ENCODE data around the gene IRF2.
A peak's percentile ranks its signal among the peaks of the same experiment; 100 is the strongest.

The IRF2 gene

DNA sequence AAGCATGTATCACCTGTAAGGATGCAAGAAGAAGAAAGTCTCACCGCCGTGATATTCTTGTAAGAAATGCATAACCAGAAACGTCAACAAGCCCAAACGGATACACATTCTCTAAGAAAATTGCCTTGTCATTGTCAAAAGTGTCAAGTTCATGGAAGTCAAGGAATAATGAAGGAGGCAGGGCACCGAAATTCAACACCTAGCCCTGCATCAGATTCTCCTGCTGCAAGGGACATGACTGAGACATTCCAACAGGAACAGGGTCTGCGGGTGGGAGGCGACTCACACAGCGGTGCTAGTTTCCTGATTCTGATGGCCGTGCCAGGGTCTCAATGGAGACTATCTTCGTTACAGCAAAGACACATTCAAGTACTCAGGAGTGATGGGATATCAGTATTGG, 26.7 kb downstream of the IRF2 start:
- Mint-ChIP-seq H3K9me3 (no peaks in the 10 kb centered on the region), H3K36me3 (peaks cover 32% of the 10 kb centered on the region), H3K27ac (peak overlapping the region; percentile 90), H3K4me1 (peaks cover 90% of the 10 kb centered on the region), H3K4me3 (peak overlapping the region; percentile 77)
- DNase-seq (ENCODE audit: low spot score in 2 of 2) (no peak), ATAC-seq (no peak)

DNA sequence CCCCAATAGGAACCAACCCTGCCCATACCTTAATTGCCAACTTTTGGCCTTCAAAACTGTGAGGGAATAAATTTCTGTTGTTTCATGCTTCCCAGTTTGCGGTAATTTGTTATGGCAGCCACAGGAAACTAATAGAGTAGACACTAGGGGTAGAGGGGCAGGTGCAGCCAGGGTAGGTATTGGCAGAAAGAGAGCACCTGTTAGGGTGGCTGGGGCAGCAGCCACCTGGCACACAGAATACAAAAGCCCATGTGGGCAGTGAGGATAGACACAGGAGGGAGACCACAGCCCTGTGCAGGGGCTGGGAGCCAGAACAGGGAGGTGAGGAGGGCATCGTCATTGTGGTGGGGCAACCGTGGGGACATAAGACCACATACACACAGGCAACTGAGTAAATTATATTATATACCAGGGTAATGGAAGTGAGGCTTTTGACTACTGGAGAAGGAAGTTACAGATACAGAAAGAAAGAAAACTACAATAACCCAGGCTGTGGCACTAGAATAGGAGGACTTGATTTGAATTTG, 28.2 kb downstream of the IRF2 start:
- peaks cover 28% of the 10 kb centered on the region for H3K36me3 Mint-ChIP-seq
- H3K9me3 Mint-ChIP-seq = no peaks in the 10 kb centered on the region
- no peak for DNase-seq (ENCODE audit: low spot score in 2 of 2)
- no peak overlapping the region for H3K4me3 Mint-ChIP-seq
- H3K27ac Mint-ChIP-seq = peak overlapping the region; percentile 73
- no peak for ATAC-seq
- H3K4me1 Mint-ChIP-seq = peaks cover 90% of the 10 kb centered on the region

DNA sequence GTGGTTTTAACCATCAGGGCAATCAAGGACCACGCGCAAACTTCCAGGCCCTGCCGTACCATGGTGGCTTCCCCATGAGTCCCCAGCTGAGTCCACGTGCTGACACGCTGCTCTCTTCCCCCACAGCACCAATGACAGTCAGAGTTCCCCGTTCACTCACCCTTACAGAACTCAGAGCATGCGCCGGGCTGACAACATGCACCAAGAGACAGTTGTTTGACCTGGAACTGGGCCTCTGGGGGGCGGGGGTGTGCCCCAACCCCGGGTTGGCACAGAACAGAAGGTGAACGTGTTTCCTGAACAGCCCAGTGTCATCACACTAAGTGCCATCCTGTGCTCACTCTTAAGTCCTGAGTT, 29.4 kb downstream of the IRF2 start:
- DNase-seq (ENCODE audit: low spot score in 2 of 2) (no peak), ATAC-seq (peak; percentile 89)
- Mint-ChIP-seq H3K27ac (no peak overlapping the region), H3K36me3 (peaks cover 29% of the 10 kb centered on the region), H3K4me1 (peaks cover 94% of the 10 kb centered on the region), H3K4me3 (peak overlapping the region; percentile 3), H3K9me3 (no peaks in the 10 kb centered on the region)

DNA sequence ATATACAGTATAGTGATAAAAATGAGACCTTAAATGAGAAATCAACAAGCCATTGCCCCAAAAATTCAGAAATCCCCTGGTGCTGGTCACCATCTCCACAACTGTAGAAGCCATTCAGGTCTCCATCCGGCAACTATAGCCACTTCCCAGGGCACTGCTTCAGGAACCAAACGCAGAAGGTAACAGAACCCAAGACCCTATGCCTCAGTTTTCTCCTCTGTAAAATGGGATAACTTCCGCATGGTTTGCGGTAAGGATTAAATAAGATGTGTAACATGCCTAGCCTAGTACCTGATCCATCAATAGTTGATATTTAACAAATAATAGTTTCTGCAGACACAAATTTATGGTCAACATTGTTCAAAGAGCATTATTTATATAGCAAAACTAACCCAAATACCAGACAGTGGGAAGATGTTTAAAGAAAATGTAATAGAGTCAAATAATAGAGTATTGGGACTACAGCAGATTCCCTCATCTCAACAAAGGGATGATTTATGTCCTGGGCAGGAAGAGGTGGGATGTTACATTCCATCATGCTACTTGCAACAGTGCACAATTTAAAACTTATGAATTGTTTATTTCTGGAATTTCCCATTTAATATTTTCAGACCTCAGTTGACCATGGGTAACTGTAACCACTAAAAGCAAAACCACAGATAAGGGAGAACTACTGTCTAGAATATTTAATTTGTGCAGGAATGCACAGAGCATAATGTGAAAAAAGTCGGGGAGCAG, 30.0 kb downstream of the IRF2 start:
- Mint-ChIP-seq H3K27ac (peak overlapping the region; percentile 56), H3K4me3 (peak overlapping the region; percentile 3), H3K36me3 (peaks cover 25% of the 10 kb centered on the region), H3K4me1 (peaks cover 93% of the 10 kb centered on the region), H3K9me3 (no peaks in the 10 kb centered on the region)
- DNase-seq (ENCODE audit: low spot score in 2 of 2) = no peak
- ATAC-seq = no peak

DNA sequence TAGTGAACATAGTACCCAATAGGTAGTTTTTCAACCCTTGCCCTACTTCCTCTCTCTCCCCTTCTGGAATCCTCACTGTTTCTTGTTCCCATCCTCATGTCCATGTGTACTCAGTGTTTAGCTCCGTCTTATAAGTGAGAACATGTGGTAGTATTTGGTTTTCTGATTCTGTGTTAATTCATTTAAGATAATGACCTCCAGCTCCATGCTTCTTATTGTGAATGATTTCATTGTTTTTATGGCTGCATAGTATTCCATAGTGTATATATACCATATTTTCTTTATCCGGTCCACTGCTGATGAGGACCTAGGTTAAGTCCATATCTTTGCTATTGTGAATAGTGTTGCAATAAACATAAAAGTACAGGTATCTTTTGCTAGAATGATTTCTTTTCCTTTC, 31.0 kb downstream of the IRF2 start:
- Mint-ChIP-seq H3K9me3 (no peaks in the 10 kb centered on the region), H3K4me1 (peaks cover 89% of the 10 kb centered on the region), H3K36me3 (peaks cover 18% of the 10 kb centered on the region), H3K4me3 (no peak overlapping the region), H3K27ac (peak overlapping the region; percentile 56)
- DNase-seq (ENCODE audit: low spot score in 2 of 2) (no peak), ATAC-seq (no peak)

DNA sequence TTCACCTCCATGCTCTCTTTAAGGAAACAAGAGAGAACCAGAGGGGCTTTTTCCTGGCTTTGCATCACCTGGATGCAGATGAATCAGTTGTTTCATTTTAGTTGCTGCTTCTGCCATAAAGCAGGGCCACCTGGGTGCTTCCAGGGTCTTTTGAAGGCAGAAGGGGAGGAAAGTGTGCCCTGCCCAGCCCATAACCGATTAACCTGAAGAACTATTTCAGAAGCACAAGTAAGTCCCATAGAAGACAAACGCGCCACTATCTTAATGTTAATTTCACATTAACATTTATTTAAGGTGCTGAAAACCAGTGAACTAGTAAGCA, 32.1 kb downstream of the IRF2 start:
- H3K4me1 Mint-ChIP-seq = peaks cover 89% of the 10 kb centered on the region
- peaks cover 21% of the 10 kb centered on the region for H3K36me3 Mint-ChIP-seq
- H3K27ac Mint-ChIP-seq = peak overlapping the region; percentile 63
- no peaks in the 10 kb centered on the region for H3K9me3 Mint-ChIP-seq
- DNase-seq (ENCODE audit: low spot score in 2 of 2) (no peak), ATAC-seq (no peak)
- H3K4me3 Mint-ChIP-seq = no peak overlapping the region

DNA sequence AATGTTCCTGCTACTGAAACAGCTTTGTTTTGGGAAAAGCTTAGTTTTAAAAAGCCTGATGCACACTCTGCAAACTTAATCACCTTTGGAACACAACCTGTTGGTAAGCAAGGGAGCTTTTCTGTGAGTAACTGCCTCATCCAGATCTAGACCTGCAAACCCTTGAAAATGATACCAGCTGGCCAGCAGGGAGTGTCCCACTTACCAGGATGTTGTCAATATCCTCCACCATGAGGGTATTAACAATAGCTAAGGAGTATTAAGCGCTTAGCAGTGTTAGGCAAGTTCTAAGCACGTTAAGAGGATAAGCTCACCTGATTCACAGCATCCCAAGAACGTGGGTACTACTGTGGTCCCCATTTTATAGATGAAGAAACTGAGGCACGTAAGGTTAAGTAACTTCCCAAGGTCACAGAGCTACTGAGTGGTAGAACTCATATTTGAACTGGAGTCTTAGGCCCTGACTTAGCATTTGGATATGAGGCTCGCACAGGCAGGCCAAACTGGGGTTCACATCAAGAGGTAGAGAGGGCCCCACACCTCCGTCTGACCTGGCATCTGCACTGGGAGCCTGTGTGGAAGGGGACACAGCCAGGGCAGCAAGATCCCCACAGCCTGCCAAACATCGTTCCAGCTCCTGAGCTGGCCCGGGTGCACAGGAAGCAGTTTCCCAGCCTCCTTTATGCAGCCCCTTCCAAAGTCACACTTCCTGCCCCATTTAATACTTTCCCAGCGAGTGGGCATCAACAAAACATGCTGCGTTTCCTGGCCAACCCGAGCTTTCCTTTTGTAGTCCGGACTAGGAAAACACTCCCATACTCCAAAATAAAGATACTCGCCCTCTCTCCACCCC, 32.7 kb downstream of the IRF2 start:
- ATAC-seq (no peak), DNase-seq (ENCODE audit: low spot score in 2 of 2) (no peak)
- peaks cover 21% of the 10 kb centered on the region for H3K36me3 Mint-ChIP-seq
- no peaks in the 10 kb centered on the region for H3K9me3 Mint-ChIP-seq
- peaks cover 88% of the 10 kb centered on the region for H3K4me1 Mint-ChIP-seq
- peak overlapping the region; percentile 63 for H3K27ac Mint-ChIP-seq
- H3K4me3 Mint-ChIP-seq = no peak overlapping the region

DNA sequence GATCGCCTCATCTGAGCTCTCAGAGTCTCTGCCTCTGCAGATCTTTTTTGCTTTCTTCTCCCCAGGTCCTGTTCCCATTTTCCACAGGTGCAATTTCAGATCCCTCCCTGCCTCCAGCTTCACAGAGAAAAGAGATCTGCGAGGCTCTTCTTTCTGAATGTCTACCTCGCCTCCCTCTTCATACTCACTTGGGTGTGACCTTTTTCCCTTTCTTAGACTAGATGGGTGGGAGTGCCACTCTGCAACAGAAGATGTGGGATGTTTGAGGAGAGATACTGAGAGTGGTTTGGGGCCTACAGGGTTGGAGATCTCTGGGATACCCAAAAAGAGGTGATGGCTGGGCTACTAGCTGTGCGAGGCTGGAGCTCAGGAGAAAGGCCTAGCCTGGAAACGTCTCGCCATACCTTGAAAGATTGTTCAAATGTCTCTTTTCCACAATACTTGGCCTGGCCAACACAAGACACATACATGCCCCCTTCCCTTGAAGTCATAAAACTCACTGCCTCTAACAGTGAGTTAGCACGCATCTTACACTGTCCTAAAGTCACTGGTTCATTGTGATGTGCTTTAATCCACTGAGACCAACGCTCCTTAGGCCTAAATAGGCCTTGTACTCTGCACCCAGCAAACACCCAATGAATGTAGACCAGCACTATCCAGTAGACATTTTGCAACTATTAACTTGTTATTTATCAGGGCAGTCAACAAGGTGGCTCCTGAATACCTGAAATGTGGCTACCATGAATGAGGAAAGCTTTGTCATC, 33.6 kb downstream of the IRF2 start:
- H3K27ac Mint-ChIP-seq = peak overlapping the region; percentile 24

DNA sequence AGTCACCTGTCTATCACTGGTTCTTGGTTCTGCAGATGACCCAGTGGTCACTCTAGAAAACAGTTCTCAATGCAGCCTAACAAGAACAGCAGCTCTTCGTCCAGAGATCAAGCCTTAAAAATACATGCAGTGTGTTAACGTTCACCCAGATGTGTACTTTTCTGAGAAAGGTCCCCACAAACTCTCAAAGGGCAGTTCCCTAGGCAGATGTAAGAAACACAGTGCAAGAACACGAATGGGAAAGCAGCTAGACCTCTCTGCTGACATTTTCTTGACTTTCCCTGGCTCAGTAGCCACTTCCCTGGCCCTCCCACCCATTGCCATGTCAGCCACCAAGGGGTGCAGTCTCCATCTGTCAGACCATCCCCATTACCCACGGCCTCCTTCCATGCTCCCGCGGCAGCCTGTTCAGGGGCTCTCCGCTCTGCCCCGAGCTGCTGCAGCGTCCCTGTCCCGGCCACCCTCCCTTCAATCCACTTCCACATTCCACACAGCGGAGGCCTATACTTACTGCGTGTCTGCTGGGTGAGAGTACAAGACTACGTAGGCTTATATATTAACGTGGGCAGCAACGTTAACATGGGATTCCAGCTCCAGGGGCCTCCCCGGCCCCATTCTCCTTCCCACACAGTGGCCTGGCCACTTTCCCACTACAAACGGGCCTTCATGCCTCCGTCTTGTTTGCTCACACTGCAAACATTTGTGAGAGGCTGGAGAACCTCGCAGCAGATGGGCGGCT, 34.3 kb downstream of the IRF2 start:
- H3K4me1 Mint-ChIP-seq = peaks cover 79% of the 10 kb centered on the region
- no peak overlapping the region for H3K4me3 Mint-ChIP-seq
- no peaks in the 10 kb centered on the region for H3K9me3 Mint-ChIP-seq
- H3K27ac Mint-ChIP-seq = peak overlapping the region; percentile 24
- no peak for DNase-seq (ENCODE audit: low spot score in 2 of 2)
- peaks cover 11% of the 10 kb centered on the region for H3K36me3 Mint-ChIP-seq
- no peak for ATAC-seq

More for the DNA sequence above, 33.6 kb downstream of the IRF2 start:
- Mint-ChIP-seq H3K9me3 (no peaks in the 10 kb centered on the region), H3K36me3 (peaks cover 15% of the 10 kb centered on the region), H3K4me1 (peaks cover 85% of the 10 kb centered on the region), H3K4me3 (no peak overlapping the region)
- ATAC-seq (no peak), DNase-seq (ENCODE audit: low spot score in 2 of 2) (no peak)

DNA sequence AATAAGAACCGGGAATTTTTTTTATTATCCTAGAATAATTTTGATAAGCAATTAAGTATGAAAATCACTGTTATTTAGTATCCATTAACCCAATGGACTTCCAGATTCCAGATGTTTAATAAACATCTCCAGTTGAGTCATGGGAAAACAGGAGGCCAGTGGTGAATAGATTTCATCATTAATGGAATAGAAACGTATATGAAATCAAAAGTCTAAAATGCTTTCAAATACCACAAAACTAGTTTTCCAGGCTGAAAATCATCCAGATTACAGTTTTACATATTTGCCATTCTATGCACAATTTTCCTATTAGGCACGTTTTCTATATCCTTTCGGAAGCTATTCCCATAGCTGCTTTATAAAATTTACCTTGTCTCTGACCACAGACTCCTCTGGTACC, 35.0 kb downstream of the IRF2 start:
- H3K36me3 Mint-ChIP-seq = peaks cover 11% of the 10 kb centered on the region
- H3K9me3 Mint-ChIP-seq = no peaks in the 10 kb centered on the region
- no peak for ATAC-seq
- no peak overlapping the region for H3K4me3 Mint-ChIP-seq
- no peak for DNase-seq (ENCODE audit: low spot score in 2 of 2)
- H3K4me1 Mint-ChIP-seq = peaks cover 72% of the 10 kb centered on the region
- H3K27ac Mint-ChIP-seq = no peak overlapping the region

DNA sequence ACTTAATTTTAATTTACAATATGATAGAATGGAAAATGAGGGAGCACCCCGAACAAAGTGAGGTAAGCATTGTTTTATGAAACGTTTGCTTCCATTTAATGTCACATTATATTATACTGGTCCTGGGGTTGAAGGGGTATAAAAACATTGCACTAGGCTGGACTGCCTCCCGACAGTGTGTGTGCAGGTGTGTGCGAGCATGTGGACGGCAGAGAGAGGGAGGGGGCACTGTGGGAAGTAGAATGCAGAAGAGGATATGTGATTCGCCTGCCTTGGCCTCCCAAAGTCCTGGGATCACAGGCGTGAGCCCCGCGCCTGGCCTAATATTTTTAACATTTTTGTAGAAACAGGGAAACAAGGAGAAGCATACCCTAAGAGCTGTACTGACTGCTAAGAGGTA, 36.0 kb downstream of the IRF2 start:
- Mint-ChIP-seq H3K4me1 (peaks cover 69% of the 10 kb centered on the region), H3K27ac (no peak overlapping the region), H3K4me3 (no peak overlapping the region)

DNA sequence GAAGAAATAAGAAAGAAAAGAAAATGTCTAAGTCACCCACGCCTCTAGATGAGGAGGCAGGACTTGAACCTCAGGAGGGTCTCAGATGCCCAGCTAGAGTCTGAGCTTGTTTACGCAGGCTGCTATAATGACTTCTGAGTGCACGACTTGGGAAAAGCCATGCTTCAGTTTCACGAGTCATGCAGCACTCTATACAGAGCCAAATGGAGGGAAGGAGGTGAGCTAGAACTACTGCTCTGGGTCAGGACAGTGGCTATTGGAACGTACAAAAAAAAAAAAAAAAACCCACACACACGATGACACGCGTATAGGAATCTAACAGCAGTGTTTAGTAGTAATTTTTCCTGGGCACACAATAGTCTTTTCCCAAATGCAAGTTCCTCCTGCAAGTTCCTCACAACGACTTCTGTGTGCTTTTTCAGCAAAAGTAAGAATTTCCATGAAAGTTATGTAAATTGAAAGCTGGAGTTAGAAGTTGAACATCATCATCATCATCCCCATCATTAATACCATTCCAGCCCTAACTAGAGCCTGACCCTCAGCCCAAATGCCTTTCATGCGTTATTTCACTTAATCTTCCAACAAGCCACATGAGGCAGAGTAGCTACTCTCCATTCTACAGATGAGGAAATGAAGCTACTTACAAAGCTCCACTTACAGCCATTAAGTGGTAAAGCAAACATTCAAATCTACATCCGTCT, 36.6 kb downstream of the IRF2 start:
- H3K27ac Mint-ChIP-seq = no peak overlapping the region
- ATAC-seq (no peak), DNase-seq (ENCODE audit: low spot score in 2 of 2) (no peak)
- peaks cover 19% of the 10 kb centered on the region for H3K36me3 Mint-ChIP-seq
- no peak overlapping the region for H3K4me3 Mint-ChIP-seq
- peaks cover 71% of the 10 kb centered on the region for H3K4me1 Mint-ChIP-seq
- no peaks in the 10 kb centered on the region for H3K9me3 Mint-ChIP-seq

More for the DNA sequence above, 36.0 kb downstream of the IRF2 start:
- DNase-seq (ENCODE audit: low spot score in 2 of 2) (no peak), ATAC-seq (no peak)
- Mint-ChIP-seq H3K9me3 (no peaks in the 10 kb centered on the region), H3K36me3 (peaks cover 13% of the 10 kb centered on the region)

DNA sequence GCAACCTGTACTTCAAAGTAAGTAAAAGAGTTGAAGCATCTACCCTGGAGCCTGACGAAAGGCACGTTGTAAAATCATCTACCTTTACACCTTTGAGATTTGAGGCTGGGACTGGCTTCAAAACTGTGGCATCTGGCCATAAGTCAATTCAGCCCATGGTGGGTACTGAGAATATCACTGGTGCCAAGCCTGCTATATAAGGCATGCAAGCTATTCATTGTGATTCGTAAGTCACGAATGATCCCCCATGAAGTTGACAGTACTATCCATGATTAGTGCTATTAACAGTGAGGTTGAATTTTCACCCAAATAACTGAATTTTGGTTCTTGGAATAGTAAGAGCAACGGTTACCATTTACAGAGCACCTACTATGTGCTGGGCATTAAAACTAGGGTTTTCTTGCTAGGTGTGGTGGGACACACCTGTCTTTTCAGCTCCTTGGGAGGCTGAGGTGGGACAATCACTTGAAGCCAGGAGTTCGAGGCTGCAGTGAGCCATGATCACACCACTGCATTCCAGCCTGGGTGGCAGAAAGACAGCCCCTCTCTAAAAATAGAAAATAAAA, 39.8 kb downstream of the IRF2 start:
- no peak overlapping the region for H3K4me3 Mint-ChIP-seq
- no peak for ATAC-seq
- no peak overlapping the region for H3K27ac Mint-ChIP-seq
- peaks cover 67% of the 10 kb centered on the region for H3K4me1 Mint-ChIP-seq
- H3K9me3 Mint-ChIP-seq = no peaks in the 10 kb centered on the region
- no peak for DNase-seq (ENCODE audit: low spot score in 2 of 2)
- H3K36me3 Mint-ChIP-seq = peaks cover 41% of the 10 kb centered on the region

DNA sequence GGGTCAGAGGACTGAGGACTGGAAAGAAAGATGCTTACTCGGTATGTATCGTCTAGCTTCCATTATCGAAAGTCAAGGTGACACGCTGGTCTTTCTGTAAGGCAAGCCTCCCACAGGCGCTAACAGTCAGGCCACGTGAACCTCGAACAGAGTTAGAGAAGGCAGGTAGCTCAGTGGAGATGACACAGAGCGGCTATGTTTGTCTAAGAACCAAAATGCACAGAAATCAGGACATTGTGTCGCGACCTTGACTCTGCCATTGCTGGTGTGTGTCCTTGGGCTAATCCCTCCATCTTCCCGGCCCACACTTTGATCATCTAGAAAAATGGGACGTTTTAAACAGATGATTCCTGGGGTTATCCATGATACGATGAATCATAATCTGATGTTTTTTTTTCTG, 40.3 kb downstream of the IRF2 start:
- no peak for ATAC-seq
- H3K4me1 Mint-ChIP-seq = peaks cover 69% of the 10 kb centered on the region
- peak overlapping the region; percentile 78 for H3K27ac Mint-ChIP-seq

More for the DNA sequence above, 40.3 kb downstream of the IRF2 start:
- H3K4me3 Mint-ChIP-seq = no peak overlapping the region
- no peak for DNase-seq (ENCODE audit: low spot score in 2 of 2)
- H3K36me3 Mint-ChIP-seq = peaks cover 44% of the 10 kb centered on the region
- no peaks in the 10 kb centered on the region for H3K9me3 Mint-ChIP-seq

All from stimulated activated effector memory CD8-positive, alpha-beta T cell treated with anti-CD3 and anti-CD28 coated beads, Interleukin-12 subunit alpha, Interleukin-12 subunit beta, amount 100 ng/mL, for 72 hours (primary cell).